HCT116 (cell line): Measurements from ENCODE around the gene LTO1.

ENCODE experiments used
- CTCF ChIP-seq, 3 experiments: fragments of 200-600 bp in 1 of 3; sonication (generic) in 1 of 3; IDR thresholded peaks in 2 of 3; conservative IDR thresholded peaks in 1 of 3; 2 replicates each; pipeline ENCODE4 v1.5.1; 2012 to 2017; ENCODE audit warnings: low read depth in 2 of 3, low read length in 2 of 3, antibody characterized with exemption in 1 of 3, borderline replicate concordance in 1 of 3, control low read depth in 1 of 3, mild to moderate bottlenecking in 1 of 3, mixed read lengths in 1 of 3, mixed run types in 1 of 3, moderate library complexity in 1 of 3; ENCODE audit not compliant: insufficient read depth in 1 of 3
- EZH2 ChIP-seq: fragments of 200-600 bp; sonication (generic); IDR thresholded peaks from 2 replicates; pipeline ENCODE4 v1.6.1; 2017; ENCODE audit warnings: antibody characterized with exemption, mixed run types
- EZH2phosphoT487 ChIP-seq: fragments of 200-600 bp; IDR thresholded peaks from 2 replicates; pipeline ENCODE4 v1.6.1; 2018; ENCODE audit warnings: antibody characterized with exemption, borderline replicate concordance
- MAX ChIP-seq: IDR thresholded peaks from 2 replicates; pipeline ENCODE4 v1.6.1; 2012
- POLR2A ChIP-seq: IDR thresholded peaks from 2 replicates; pipeline ENCODE4 v1.7.0; 2011; ENCODE audit warnings: borderline replicate concordance; ENCODE audit not compliant: insufficient read depth, insufficient read length; ENCODE audit errors: extremely low read depth
- POLR2AphosphoS5 ChIP-seq: IDR thresholded peaks from 2 replicates; pipeline ENCODE4 v1.6.1; 2011; ENCODE audit warnings: mild to moderate bottlenecking, low read depth, low read length, moderate library complexity
- REST ChIP-seq: IDR thresholded peaks from 2 replicates; pipeline ENCODE4 v1.6.1; 2012; ENCODE audit warnings: low read depth
- SIN3A ChIP-seq: IDR thresholded peaks from 2 replicates; pipeline ENCODE4 v1.6.1; 2012; ENCODE audit warnings: low read depth
- TCF7L2 ChIP-seq: IDR thresholded peaks from 2 replicates; pipeline ENCODE4 v1.7.0; 2011; ENCODE audit warnings: borderline replicate concordance, inconsistent platforms; ENCODE audit not compliant: insufficient read depth, insufficient read length; ENCODE audit errors: extremely low read depth
- YY1 ChIP-seq: IDR thresholded peaks from 2 replicates; pipeline ENCODE4 v1.6.1; 2011; ENCODE audit warnings: low read length, low read depth, moderate library complexity, mild to moderate bottlenecking; ENCODE audit not compliant: insufficient replicate concordance; ENCODE audit errors: extremely low read depth
- ZBTB33 ChIP-seq: IDR thresholded peaks from 2 replicates; pipeline ENCODE4 v1.6.1; 2011; ENCODE audit warnings: mild to moderate bottlenecking, low read length, moderate library complexity; ENCODE audit not compliant: insufficient replicate concordance; ENCODE audit errors: extremely low read depth
- ZFX ChIP-seq: fragments of 450-650 bp; IDR thresholded peaks from 2 replicates; pipeline ENCODE4 v1.6.1; 2017
- TF ChIP-seq, protein P1 (sequence below): IDR thresholded peaks from 2 replicates; pipeline ENCODE4 v1.6.1; 2012

GRCh38 chr11:69635804-69636511 is 39.2 kb downstream of the LTO1 start:
- TF ChIP-seq, protein P1, sequence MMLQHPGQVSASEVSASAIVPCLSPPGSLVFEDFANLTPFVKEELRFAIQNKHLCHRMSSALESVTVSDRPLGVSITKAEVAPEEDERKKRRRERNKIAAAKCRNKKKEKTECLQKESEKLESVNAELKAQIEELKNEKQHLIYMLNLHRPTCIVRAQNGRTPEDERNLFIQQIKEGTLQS = no peak
- TF ChIP-seq POLR2AphosphoS5 (no peak), CTCF (IDR thresholded peaks at IDR 0.05 in 2 of 3, conservative IDR thresholded peaks at IDR 0.05 in 1 of 3; ENCODE audit: borderline replicate concordance in 1 of 3, insufficient read depth in 1 of 3, low read depth in 2 of 3, low read length in 2 of 3) (no peak), EZH2 (no peak), MAX (no peak), REST (no peak), TCF7L2 (no peak), SIN3A (no peak), ZFX (no peak), ZBTB33 (no peak), YY1 (no peak), POLR2A (no peak), EZH2phosphoT487 (no peak)
